IPS-18a (cell line): ENCODE results near the gene RARRES1.

Experiments
- H3K27ac ChIP-seq: one replicate; pipeline ENCODE4 v1.5.1; 2013; ENCODE audit warnings: low read length
- H3K27me3 ChIP-seq: one replicate; pipeline ENCODE4 v1.6.1; 2013; ENCODE audit warnings: mild to moderate bottlenecking, low read length; ENCODE audit not compliant: control insufficient read depth, insufficient read depth
- H3K36me3 ChIP-seq: one replicate; pipeline ENCODE4 v1.6.1; 2013; ENCODE audit warnings: low read depth, low read length; ENCODE audit not compliant: control insufficient read depth
- H3K4me1 ChIP-seq: one replicate; pipeline ENCODE4 v1.6.1; 2013; ENCODE audit warnings: low read depth, low read length; ENCODE audit not compliant: control insufficient read depth
- H3K4me3 ChIP-seq: one replicate; pipeline ENCODE4 v1.5.1; 2013; ENCODE audit warnings: low read length
- H3K9ac ChIP-seq: one replicate; pipeline ENCODE4 v1.6.1; 2013; ENCODE audit warnings: mild to moderate bottlenecking, low read length, moderate library complexity
- H3K9me3 ChIP-seq: one replicate; pipeline ENCODE4 v1.6.1; 2013; ENCODE audit warnings: low read depth, low read length; ENCODE audit not compliant: control insufficient read depth

The RARRES1 gene

DNA sequence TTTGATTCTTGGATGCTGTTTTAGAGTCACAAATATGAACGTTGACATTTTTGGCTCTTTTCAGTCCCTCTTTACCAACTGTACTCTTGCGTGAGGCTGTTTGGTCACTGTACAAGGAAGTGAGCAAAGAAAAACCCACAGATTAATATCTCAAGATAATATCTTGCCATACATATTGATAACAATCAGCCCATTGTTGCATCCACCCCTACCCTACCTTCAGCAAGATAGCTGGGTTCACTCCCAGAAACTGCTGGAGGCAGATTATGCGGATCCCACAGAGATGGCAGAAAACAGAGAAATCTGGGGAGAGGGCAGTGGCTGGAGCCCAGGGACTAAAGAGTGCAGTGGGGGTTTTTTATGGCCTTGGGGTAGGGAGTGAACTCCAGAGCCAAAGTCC lies 39.7 kb upstream of the RARRES1 start:
- Histone ChIP-seq H3K27ac (no peak overlapping the region), H3K9me3 (no peaks in the 10 kb centered on the region)

DNA sequence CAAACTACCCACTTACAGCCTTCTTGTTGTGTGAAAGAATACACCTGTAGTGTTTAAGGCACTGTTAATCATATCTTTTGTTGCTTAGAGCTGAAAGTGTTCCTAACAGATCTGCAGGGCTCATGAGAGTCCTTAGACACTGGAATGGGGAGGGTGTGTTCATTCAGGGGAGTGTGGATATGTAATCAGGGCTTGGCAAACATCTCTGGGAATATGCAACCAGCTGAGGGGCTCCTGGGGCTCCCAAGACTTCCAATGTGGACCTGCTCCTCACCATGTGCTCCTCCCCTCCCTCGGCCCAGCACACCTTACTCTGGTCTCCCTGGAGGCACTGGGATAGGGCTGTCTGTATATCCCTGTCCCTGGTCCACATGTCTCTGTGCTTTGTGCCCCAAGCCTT lies 39.3 kb upstream of the RARRES1 start:
- no peak overlapping the region for H3K27ac ChIP-seq
- no peak overlapping the region for H3K9ac ChIP-seq
- H3K4me1 ChIP-seq: peaks cover 10% of the 10 kb centered on the region
- H3K4me3 ChIP-seq: no peak overlapping the region
- H3K9me3 ChIP-seq: no peaks in the 10 kb centered on the region
- H3K36me3 ChIP-seq: no peaks in the 10 kb centered on the region
- no peaks in the 10 kb centered on the region for H3K27me3 ChIP-seq

More for the DNA sequence above, 39.7 kb upstream of the RARRES1 start:
- Histone ChIP-seq H3K27me3 (no peaks in the 10 kb centered on the region), H3K4me3 (no peak overlapping the region), H3K4me1 (peaks cover 10% of the 10 kb centered on the region), H3K36me3 (no peaks in the 10 kb centered on the region), H3K9ac (no peak overlapping the region)

DNA sequence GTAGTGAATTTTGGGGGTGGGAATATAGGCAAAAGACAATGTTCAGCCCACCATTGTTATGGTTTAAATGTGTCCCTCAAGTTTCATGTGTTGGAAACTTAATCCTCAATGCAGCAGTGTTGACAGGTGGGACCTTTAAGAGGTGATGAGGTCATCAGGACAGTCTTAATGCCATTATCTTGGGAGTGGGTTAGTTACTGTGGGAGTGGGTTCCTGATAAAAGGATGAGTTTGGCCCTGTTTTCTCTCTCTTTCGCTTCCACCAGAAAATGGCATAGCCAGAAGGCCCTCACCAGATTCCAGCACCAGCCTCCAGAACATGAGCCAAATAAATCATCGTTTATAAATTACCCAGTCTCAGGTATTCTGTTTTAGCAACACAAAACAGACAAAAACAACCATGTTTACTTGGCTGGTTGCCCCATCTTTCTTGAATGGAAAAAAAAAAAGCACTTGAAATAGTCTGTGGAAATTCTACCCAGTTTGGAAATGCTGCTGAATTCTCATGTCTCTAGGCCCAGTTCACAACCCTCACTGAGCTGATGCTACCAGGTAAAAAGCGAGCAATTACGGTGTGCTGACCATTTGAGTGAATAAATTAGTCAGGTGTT lies 38.6 kb upstream of the RARRES1 start:
- H3K4me1 ChIP-seq: peaks cover 10% of the 10 kb centered on the region
- no peaks in the 10 kb centered on the region for H3K27me3 ChIP-seq
- no peaks in the 10 kb centered on the region for H3K9me3 ChIP-seq
- no peak overlapping the region for H3K9ac ChIP-seq
- no peak overlapping the region for H3K4me3 ChIP-seq
- no peaks in the 10 kb centered on the region for H3K36me3 ChIP-seq
- no peak overlapping the region for H3K27ac ChIP-seq

DNA sequence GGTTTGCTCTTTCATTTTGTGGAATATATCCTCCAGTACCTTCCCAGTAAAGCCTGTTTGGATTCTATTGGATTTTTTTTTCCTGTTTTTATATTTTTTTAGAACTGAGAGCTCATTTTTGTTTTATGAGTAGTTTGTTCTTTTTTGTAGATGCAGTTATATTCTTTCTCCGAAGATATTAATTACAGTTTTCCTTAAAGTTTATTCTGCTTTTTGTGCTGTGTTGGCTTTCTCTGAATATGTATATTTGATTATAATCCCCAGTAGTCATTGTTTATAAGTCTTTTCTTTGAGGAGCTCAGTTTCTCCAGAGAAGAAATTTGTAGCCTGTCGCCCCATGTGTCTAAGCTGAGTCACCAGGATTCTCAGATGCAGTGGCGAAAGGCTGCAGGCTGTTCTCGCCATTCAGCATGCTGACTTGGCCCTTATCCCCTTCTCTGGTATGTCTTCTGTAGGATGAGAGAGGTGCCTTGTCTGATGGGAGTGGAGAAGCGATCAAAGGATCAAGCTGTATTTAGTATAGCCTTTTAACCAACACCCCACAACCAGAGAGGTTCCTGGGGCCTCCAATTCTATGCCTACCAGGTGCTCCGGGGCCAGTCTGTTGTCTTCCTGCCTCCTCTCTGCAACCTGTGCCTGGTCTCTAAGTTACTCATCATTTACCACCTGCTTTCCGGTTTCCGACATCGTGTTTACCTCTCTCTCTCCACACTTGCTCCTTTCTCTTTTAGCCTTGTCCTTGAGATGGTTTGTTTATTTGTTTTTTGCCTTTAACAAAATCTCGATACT lies 37.9 kb upstream of the RARRES1 start:
- Histone ChIP-seq H3K9ac (no peak overlapping the region), H3K4me1 (peaks cover 10% of the 10 kb centered on the region), H3K9me3 (no peaks in the 10 kb centered on the region), H3K4me3 (no peak overlapping the region), H3K36me3 (no peaks in the 10 kb centered on the region), H3K27me3 (no peaks in the 10 kb centered on the region), H3K27ac (no peak overlapping the region)

DNA sequence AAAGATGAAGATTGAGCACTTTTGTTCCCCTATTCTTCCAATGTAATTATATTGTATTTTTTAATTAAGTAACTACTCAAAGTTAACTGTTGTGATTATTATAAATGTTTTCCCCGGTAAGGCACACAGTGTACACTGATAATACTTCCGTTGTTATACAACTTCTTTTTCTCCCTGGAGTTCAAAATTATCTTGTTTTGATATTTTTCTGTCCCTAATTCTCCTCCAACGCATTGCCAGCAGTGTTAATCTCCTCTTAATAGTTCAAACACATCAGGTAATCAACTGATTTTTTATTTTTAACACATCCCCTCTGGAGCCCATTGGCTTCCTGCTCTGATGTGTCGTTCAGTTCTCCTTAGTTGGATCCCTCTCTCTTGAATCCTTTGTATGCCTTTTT lies 37.3 kb upstream of the RARRES1 start:
- H3K4me3 ChIP-seq: no peak overlapping the region
- H3K27ac ChIP-seq: no peak overlapping the region
- peaks cover 10% of the 10 kb centered on the region for H3K4me1 ChIP-seq
- H3K36me3 ChIP-seq: no peaks in the 10 kb centered on the region
- no peaks in the 10 kb centered on the region for H3K27me3 ChIP-seq
- no peaks in the 10 kb centered on the region for H3K9me3 ChIP-seq
- no peak overlapping the region for H3K9ac ChIP-seq

DNA sequence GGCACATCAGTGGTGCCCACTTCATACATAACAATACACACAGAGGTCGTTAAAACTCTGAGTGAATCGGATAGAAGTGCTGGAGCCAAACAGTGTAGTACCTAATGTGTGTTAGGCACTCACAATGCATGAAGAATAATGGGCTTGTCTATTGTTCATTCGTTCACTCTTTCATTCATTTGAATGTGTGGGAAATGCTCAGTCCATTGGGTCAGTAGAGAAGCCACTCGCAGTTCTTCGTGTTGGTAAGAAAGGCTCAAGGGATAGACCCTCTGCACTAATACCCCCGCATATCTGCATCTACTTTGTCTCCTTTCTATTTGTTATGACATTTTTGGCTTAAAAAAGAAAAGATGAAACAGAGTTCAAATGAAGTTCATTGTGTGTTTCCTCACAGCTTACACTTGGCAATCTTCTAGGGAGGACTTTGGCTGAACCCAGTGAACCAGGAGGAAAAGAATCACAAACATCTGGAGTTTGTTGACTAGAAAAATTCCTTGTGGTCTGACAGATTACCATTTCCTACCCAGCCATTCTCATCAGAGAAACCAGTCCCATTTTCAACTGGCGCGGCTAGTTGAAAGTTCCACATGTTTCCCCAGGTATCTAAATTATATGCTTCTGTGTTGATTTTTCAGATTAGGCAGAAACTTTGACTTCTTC lies 36.8 kb upstream of the RARRES1 start:
- no peaks in the 10 kb centered on the region for H3K27me3 ChIP-seq
- H3K36me3 ChIP-seq: no peaks in the 10 kb centered on the region
- H3K4me1 ChIP-seq: peaks cover 10% of the 10 kb centered on the region
- no peaks in the 10 kb centered on the region for H3K9me3 ChIP-seq
- no peak overlapping the region for H3K9ac ChIP-seq
- H3K4me3 ChIP-seq: no peak overlapping the region
- no peak overlapping the region for H3K27ac ChIP-seq

DNA sequence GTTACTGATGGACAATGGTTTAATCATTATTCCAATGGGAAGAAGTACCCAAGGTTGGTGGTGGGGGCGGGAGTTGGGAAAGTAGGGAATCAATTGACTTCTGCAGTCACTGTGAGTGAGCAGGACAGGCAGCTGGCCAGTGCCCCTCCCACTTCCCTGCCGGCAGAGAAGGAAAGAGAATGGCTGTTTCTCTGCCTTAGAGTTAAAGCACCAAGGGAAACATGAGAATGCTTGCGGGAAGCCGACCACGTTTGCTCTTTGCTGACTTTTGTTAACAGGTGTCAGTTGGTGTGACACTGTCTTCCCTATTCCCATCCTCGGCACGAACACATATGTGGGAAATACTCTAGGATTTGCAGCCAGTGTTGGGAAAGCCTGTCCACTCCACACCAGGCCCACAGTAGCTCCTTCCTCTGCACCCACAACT lies 36.1 kb upstream of the RARRES1 start:
- H3K27me3 ChIP-seq: no peaks in the 10 kb centered on the region
- H3K27ac ChIP-seq: no peak overlapping the region
- no peak overlapping the region for H3K4me3 ChIP-seq
- no peaks in the 10 kb centered on the region for H3K9me3 ChIP-seq
- H3K9ac ChIP-seq: no peak overlapping the region
- peaks cover 10% of the 10 kb centered on the region for H3K4me1 ChIP-seq
- H3K36me3 ChIP-seq: no peaks in the 10 kb centered on the region

DNA sequence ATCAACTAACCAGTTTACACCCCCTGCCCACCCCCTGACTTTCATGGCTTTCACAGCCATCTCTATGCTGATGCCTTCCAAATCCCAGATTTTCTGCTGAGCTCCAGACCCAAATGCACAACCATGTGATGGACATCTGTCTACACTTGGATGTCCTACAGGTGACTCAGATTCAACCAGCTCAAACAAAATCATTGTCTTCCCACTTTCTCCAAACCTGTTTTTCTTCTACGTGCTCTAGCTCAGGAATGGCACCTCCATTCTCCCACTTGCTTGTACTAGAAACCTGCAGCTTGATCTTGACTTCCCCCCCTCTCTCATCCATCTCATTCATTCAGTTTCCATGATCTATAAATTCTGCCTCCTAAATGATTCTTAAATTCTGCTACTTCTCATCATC lies 34.1 kb upstream of the RARRES1 start:
- Histone ChIP-seq H3K9ac (no peak overlapping the region), H3K9me3 (no peaks in the 10 kb centered on the region), H3K4me3 (no peak overlapping the region), H3K36me3 (no peaks in the 10 kb centered on the region), H3K4me1 (peaks cover 10% of the 10 kb centered on the region), H3K27me3 (no peaks in the 10 kb centered on the region), H3K27ac (no peak overlapping the region)

DNA sequence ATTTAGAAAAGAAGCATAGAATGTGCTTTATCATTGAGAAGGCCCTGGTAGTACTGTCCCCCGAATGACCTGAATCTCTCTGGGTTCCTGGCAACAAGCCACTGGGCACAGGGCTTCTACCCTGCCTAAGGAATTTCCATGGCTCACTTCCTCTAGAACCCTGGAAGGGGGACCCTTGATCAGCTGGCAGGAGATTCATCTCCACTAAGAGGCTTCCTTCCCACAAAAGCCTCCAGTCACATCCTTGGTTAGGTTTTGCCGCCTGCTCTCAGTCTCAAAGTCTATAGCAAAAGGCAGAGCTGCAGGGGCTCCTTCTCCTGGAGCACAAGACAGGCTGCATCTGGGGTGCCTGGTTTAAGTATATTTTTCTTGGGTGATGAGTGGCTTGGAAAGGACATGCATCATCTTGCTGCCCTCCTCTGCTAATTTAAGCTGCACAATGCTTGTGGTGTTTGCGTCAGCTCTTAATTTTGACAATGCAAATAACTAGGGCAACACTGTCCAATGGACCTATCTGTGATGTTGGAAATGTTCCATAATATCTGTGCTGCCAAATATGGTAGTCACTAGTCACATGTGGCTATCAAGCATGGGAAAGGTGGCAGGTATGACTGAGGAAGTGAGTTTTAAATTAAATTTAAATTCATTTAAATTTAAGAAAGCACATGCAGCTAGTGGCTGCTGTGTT lies 33.4 kb upstream of the RARRES1 start:
- Histone ChIP-seq H3K27me3 (no peaks in the 10 kb centered on the region), H3K9ac (no peak overlapping the region), H3K27ac (no peak overlapping the region), H3K36me3 (no peaks in the 10 kb centered on the region), H3K4me1 (peaks cover 10% of the 10 kb centered on the region), H3K9me3 (no peaks in the 10 kb centered on the region), H3K4me3 (no peak overlapping the region)

DNA sequence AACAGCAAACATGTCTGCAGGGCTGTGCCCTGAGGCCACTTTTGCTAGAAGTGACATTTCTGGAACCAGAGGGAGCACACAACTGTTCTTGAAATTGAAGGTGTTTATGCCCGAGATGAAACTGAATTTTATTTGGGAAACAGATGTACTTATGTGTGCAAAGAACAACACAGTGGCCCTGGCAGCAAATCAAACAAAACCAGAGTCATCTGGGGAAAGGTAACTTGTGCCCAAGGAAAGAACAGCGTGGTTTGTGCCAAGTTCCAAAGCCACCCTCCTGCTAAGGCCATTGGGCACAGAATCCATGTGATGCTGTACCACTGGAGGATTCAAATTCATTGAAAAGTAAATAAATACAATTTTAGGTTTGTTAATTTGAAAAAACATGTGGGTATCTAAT lies 31.2 kb upstream of the RARRES1 start:
- Histone ChIP-seq H3K27ac (no peak overlapping the region), H3K36me3 (no peaks in the 10 kb centered on the region), H3K9me3 (no peaks in the 10 kb centered on the region), H3K4me1 (peaks cover 6% of the 10 kb centered on the region), H3K27me3 (no peaks in the 10 kb centered on the region), H3K4me3 (no peak overlapping the region), H3K9ac (no peak overlapping the region)

DNA sequence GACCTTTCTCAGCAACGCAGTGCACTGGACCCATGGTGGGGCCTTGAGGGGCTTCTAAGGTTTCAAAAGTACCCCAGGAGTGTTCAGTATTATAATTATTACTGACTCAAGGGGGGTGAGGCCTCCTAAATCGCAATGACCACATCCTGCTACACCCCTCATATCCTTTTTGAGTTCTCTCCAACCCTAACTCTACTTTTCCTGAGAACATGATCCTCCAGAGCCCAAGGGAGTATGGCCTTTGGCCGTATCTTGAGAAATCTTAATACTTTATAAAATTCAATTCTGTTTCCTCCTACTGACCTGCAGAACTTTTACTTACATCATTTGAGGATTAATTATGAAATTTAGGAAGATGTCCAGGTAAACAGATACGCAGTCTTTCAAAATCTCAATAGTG lies 30.4 kb upstream of the RARRES1 start:
- Histone ChIP-seq H3K9me3 (no peaks in the 10 kb centered on the region), H3K4me1 (no peaks in the 10 kb centered on the region), H3K27ac (no peak overlapping the region), H3K4me3 (no peak overlapping the region), H3K9ac (no peak overlapping the region), H3K27me3 (no peaks in the 10 kb centered on the region), H3K36me3 (no peaks in the 10 kb centered on the region)
